Endothelial cell (in vitro differentiated cells): ENCODE data around the gene NDUFV2. TPM values are rescaled to one million over a fixed set of nuclear protein-coding genes. Genes with fewer than 3 reads are reported as not detected.
"Not testable (repeated sequence)": the region's sequence is repeated elsewhere in the genome, so short reads cannot be mapped to it uniquely, and the experiment has no call there.

Source experiments
- DNase-seq: peaks from one replicate; pipeline ENCODE4 v3.0.0; 2021; ENCODE audit warnings: low spot score
- H3K27ac Mint-ChIP-seq: one replicate; pipeline ENCODE4 v1.8.0; 2021; ENCODE audit warnings: mixed read lengths, inconsistent platforms; ENCODE audit not compliant: unreplicated experiment
- H3K27me3 Mint-ChIP-seq: one replicate; pipeline ENCODE4 v1.8.0; 2021; ENCODE audit warnings: mild to moderate bottlenecking, moderate library complexity, mixed read lengths, inconsistent platforms; ENCODE audit not compliant: unreplicated experiment
- H3K36me3 Mint-ChIP-seq: one replicate; pipeline ENCODE4 v1.8.0; 2021; ENCODE audit warnings: mild to moderate bottlenecking, low read depth, mixed read lengths, inconsistent platforms; ENCODE audit not compliant: unreplicated experiment
- H3K4me1 Mint-ChIP-seq: one replicate; pipeline ENCODE4 v1.8.0; 2021; ENCODE audit warnings: mild to moderate bottlenecking, mixed read lengths, inconsistent platforms; ENCODE audit not compliant: unreplicated experiment
- H3K4me3 Mint-ChIP-seq: one replicate; pipeline ENCODE4 v1.8.0; 2021; ENCODE audit warnings: mild to moderate bottlenecking, mixed read lengths, inconsistent platforms; ENCODE audit not compliant: unreplicated experiment
- H3K9me3 Mint-ChIP-seq: one replicate; pipeline ENCODE4 v1.8.0; 2021; ENCODE audit warnings: mixed read lengths, inconsistent platforms; ENCODE audit not compliant: unreplicated experiment
- CTCF ChIP-seq: fragments of 200-600 bp; sonication (generic); IDR thresholded peaks from one replicate; pipeline ENCODE4 v1.5.0; 2021; ENCODE audit warnings: antibody characterized with exemption; ENCODE audit not compliant: unreplicated experiment
- total RNA-seq: library from RNA; stranded (reverse); fragmentation: NEBNext Ultra II Directional; extraction: Animal tissue kit (Norgen Biotek cat#: 25700); gene quantifications from one replicate; pipeline ENCODE4 v1.2.1, GENCODE V29; 2021; ENCODE audit not compliant: unreplicated experiment

The NDUFV2 gene
- total RNA-seq, 1 donor from 2014 or later, result 102 TPM

GRCh38 chr18:9088252-9088651 is 14.2 kb upstream of the NDUFV2 start:
- Mint-ChIP-seq H3K27ac (no peak overlapping the region), H3K9me3 (no peaks in the 10 kb centered on the region), H3K4me1 (no peaks in the 10 kb centered on the region), H3K27me3 (no peaks in the 10 kb centered on the region), H3K36me3 (no peaks in the 10 kb centered on the region), H3K4me3 (no peak overlapping the region)
- DNase-seq, result no peak
- TF ChIP-seq CTCF, result no peak

- DNase-seq, H3K4me3 Mint-ChIP-seq, H3K27ac Mint-ChIP-seq, H3K9me3 Mint-ChIP-seq, H3K4me1 Mint-ChIP-seq, H3K27me3 Mint-ChIP-seq, H3K36me3 Mint-ChIP-seq: not testable (repeated sequence)
These were observed 13.8 kb upstream of the NDUFV2 start for GRCh38 chr18:9088727-9089126.

- DNase-seq, result no peak
- Mint-ChIP-seq H3K4me3 (no peak overlapping the region), H3K9me3 (no peaks in the 10 kb centered on the region), H3K36me3 (no peaks in the 10 kb centered on the region), H3K4me1 (peaks cover 7% of the 10 kb centered on the region), H3K27me3 (no peaks in the 10 kb centered on the region), H3K27ac (no peak overlapping the region)
- no peak for TF ChIP-seq CTCF
These were observed 11.9 kb upstream of the NDUFV2 start for GRCh38 chr18:9090578-9090977.

GRCh38 chr18:9091066-9091476 is 11.4 kb upstream of the NDUFV2 start:
- Mint-ChIP-seq H3K9me3 (no peaks in the 10 kb centered on the region), H3K27me3 (no peaks in the 10 kb centered on the region), H3K4me1 (peaks cover 10% of the 10 kb centered on the region), H3K36me3 (no peaks in the 10 kb centered on the region), H3K4me3 (no peak overlapping the region), H3K27ac (no peak overlapping the region)
- no peak for DNase-seq
- no peak for TF ChIP-seq CTCF

GRCh38 chr18:9092665-9093064 is 9.8 kb upstream of the NDUFV2 start:
- no peaks in the 10 kb centered on the region for H3K27me3 Mint-ChIP-seq

GRCh38 chr18:9093109-9093508 is 9.4 kb upstream of the NDUFV2 start:
- peaks cover 15% of the 10 kb centered on the region for H3K4me1 Mint-ChIP-seq
- DNase-seq, H3K27ac Mint-ChIP-seq, H3K36me3 Mint-ChIP-seq, H3K9me3 Mint-ChIP-seq, H3K27me3 Mint-ChIP-seq, H3K4me3 Mint-ChIP-seq: not testable (repeated sequence)

More at GRCh38 chr18:9092665-9093064, 9.8 kb upstream of the NDUFV2 start:
- no peak overlapping the region for H3K4me3 Mint-ChIP-seq
- no peak overlapping the region for H3K27ac Mint-ChIP-seq
- no peaks in the 10 kb centered on the region for H3K9me3 Mint-ChIP-seq
- TF ChIP-seq CTCF, result no peak
- no peak for DNase-seq
- peaks cover 15% of the 10 kb centered on the region for H3K4me1 Mint-ChIP-seq
- H3K36me3 Mint-ChIP-seq, result no peaks in the 10 kb centered on the region
